HL-60 (cell line): ENCODE results near the gene NEDD4L.

Source experiments
- POLR2AphosphoS5 ChIP-seq: IDR thresholded peaks from 2 replicates; pipeline ENCODE4 v1.6.1; 2012; ENCODE audit warnings: low read depth
- TF ChIP-seq, protein P1 (sequence below): IDR thresholded peaks from one replicate; pipeline ENCODE4 v1.5.1; 2011; ENCODE audit warnings: low read length, control low read depth, inconsistent platforms; ENCODE audit not compliant: insufficient read depth

DNA sequence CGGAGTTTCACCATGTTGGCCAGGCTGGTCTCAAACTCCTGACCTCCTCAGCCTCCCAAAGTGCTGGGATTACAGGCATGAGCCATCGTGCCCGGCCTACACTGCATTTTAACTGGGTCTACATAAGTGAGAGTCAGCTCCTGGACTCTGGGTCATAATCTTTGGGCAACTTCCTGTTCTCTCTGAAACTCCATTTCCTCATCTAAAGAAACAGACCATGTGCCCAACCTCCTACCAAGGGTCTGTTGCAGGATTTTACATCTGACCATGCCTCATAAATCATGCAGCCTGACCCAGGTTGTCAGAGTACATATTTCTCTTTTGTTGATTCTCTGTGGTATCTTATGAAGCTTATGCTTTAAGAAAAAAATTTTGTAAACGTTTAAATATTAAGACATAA is 304.5 kb downstream of the NEDD4L start:
- no peak for TF ChIP-seq POLR2AphosphoS5
- TF ChIP-seq, protein P1, sequence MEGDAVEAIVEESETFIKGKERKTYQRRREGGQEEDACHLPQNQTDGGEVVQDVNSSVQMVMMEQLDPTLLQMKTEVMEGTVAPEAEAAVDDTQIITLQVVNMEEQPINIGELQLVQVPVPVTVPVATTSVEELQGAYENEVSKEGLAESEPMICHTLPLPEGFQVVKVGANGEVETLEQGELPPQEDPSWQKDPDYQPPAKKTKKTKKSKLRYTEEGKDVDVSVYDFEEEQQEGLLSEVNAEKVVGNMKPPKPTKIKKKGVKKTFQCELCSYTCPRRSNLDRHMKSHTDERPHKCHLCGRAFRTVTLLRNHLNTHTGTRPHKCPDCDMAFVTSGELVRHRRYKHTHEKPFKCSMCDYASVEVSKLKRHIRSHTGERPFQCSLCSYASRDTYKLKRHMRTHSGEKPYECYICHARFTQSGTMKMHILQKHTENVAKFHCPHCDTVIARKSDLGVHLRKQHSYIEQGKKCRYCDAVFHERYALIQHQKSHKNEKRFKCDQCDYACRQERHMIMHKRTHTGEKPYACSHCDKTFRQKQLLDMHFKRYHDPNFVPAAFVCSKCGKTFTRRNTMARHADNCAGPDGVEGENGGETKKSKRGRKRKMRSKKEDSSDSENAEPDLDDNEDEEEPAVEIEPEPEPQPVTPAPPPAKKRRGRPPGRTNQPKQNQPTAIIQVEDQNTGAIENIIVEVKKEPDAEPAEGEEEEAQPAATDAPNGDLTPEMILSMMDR = no peak
